Measurements from ENCODE around the gene VPS37B.
"Not testable (repeated sequence)": the region's sequence is repeated elsewhere in the genome, so short reads cannot be mapped to it uniquely, and the experiment has no call there.

The VPS37B gene

DNA sequence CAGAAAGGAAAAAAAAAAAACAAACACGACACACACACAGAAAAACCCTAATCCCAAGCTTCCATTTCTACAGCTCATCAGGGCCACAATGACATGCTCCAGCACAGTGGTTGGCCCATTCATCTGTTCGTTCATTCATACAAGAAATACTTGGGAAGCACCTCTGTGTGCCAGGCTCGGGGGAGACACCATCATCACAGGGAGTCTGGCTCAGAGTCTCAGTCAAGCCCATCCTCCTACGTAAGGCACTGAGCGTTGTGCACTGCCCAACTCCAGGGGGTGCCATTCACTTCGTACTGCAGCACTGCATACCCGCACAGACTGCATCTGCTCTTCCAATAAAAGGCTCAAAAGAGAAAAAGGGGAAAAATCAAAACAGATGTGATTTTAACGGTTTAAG lies 15.3 kb downstream of the VPS37B start:
- no peak for DNase-seq

DNA sequence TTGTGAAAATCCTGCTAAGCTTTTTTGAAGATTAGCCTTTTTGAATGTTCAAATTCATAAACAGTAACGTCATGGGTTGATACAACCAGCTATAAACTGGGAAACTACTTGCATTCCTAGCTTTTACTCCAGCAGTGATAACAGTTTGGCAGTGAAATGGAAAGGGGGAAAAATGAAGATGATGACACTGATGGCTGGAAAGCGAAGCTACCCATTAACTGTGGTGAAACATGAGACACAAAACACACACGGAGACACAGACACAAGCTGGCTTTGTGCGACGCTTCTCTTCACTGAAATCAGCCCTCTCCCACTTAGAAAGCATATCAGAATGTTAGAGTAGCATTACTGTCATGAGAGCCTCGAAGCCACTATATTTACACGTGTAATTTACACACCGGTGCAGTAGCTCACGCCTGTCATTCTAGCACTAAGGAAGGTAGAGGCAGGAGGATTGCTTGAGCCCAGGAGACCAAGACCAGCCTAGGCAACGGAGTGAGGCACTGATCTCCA lies 15.7 kb downstream of the VPS37B start:
- DNase-seq: no peak

DNA sequence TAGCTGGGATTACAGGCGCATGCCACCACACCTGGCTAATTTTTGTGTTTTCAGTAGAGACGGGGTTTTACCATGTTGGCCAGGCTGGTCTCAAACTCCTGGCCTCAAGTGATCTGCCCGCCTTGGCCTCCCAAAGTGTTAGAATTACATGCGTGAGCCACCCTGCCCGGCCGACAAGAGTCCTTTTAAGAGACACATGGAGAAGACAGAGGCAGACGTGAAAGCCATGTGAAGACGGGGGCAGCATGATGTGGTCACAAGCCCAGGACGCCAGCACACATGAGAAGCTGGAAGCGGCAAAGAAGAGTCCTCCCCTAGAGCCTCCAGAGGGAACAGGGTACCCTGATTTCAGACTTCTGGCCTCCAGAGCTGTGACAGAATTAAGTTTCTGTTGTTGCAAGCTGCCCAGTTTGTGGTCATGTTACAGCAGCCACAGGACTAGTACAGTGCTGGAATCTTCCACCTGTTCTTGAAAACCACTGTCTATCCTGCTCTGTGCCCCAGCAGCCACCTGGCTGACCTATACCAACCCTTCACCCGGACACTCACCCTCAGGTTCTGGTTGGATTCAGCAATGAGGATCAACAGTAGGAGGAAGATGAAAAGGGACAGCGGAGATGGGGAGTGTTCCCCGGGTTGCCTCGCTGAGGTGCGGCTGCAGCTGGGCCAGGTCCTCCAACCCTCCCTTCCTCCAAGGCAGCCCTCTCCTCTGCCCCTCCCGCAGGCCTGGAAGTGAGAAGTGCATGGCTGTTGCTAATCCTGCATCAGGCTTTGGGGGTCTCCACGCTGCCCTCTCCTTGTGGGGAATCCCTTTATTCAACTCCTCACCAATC lies 16.9 kb downstream of the VPS37B start:
- DNase-seq: no peak

DNA sequence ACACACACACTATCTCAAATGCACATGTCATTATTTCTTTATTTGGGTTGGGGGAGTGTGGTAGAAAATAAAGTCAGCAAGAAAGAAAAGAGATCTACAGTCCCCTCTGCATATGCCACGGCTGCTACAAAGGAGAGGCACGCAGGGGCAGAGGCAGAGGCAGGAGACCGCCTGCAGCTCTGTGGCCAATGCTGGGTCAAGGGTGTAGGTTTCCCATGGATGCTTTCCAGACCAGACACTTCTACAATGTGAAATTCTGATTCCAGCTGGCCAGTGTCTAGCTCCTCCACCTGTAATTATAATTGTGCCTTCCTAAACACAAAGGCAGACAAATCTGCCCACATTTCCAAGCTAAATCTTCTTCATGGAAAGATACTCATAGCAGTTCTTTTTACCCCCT lies 19.2 kb downstream of the VPS37B start:
- DNase-seq: no peak

DNA sequence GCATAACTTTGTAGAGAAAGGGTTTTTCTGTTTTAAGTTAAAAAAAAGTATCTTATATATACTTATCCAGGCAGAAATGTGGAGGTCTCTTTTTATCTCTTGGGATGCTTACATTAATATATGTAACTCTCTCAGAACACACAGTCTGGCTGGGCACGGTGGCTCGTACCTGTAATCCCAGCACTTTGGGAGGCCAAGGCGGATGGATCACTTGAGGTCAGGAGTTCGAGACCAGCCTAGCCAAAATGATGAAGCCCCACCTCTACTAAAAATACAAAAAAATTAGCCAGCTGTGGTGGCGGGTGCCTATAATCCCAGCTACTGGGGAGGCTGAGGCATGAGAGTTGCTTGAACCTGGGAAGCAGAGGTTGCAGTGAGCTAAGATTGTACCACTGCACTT lies 19.6 kb downstream of the VPS37B start:
- DNase-seq: not testable (repeated sequence)

DNA sequence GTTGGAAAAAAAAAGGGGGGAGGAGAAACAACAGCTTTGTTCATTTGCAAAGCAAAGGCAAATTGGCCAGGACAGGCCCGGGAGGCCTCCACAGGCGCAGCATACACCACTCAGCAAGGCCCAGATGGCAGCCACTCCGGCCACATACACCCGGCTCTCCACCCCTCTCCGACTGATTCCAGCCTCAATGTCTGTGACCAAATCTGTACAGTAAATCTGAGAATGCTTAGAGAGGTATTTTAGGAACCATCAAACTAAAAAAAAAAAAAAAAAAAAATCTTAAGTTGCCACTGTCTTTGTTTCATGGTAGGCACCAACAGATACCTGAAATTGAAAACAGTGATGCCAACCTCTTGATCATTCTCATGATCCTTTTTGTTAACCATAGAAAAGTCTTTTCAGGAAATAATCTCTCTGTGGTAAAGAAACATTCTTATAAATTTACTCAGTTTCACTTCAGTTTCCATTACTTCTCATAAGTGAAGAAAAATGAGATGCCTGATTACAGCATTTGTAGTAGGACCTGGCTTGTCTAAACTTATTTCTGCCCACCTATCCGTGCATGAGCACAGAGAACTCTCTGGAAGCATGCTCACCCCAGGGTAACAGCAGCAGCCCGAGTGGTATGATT lies 20.2 kb downstream of the VPS37B start:
- DNase-seq: no peak

DNA sequence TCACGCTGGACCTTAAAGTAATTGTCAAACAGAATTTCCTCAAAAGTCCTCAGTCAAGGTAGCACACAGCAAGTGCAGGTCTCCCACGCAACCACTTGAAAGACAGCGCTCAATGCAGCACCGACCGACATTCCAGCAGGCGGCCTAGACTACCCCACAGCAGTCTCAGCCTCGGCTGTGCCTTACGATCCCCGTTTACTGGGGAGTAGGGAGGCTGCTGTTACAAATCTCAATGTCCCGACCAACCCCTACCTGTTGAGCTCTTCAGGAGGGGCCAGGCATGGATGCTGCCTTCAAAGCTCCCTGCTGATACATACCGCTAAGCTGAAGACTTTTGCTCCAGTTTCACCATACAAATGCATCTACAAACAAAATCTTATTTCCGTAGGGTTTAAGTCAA lies 21.8 kb downstream of the VPS37B start:
- DNase-seq: no peak

DNA sequence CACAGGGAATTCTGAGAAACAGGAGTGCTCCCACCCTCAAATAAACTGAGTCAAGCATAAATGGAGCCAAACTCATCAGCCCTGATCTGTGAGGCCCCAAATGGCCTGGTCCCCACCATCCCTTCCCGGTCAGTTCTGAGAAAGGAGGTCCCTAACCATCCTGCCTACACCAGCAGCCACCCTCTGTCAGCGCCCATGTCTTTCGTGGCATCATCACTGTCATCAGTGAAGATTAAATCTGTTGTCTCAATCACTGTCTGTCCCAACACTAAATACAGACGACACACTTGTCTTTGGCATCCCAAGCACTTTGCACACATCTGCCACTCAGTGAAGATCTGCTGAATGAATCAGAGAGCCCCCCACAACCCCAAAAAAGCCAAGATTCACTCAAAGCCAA lies 22.4 kb downstream of the VPS37B start:
- DNase-seq: no peak

DNA sequence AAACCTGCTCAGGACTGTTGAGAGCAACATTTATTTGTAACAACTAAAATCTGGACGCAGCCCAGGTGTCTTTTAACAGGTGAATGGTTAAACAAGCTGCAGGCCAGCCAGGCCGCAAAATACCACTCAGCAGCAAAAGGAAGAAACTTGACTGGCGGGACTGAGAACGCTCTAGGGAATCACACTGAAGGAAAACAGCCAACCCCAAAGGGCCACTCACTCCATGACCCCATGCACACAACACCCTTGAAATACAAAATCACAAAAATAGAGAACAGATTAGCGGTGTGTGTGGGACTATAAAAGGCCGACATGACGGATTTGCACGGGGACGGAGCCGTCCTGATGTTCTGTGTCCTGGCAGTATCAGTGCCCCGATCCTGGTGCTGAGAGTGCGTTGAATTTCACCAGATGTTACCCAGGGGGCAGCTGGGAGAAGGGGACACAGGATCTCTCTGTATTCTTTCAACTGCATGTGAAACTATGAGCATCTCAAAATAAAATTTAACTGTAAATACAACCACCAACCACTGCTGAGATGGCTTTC lies 23.0 kb downstream of the VPS37B start:
- DNase-seq: no peak

DNA sequence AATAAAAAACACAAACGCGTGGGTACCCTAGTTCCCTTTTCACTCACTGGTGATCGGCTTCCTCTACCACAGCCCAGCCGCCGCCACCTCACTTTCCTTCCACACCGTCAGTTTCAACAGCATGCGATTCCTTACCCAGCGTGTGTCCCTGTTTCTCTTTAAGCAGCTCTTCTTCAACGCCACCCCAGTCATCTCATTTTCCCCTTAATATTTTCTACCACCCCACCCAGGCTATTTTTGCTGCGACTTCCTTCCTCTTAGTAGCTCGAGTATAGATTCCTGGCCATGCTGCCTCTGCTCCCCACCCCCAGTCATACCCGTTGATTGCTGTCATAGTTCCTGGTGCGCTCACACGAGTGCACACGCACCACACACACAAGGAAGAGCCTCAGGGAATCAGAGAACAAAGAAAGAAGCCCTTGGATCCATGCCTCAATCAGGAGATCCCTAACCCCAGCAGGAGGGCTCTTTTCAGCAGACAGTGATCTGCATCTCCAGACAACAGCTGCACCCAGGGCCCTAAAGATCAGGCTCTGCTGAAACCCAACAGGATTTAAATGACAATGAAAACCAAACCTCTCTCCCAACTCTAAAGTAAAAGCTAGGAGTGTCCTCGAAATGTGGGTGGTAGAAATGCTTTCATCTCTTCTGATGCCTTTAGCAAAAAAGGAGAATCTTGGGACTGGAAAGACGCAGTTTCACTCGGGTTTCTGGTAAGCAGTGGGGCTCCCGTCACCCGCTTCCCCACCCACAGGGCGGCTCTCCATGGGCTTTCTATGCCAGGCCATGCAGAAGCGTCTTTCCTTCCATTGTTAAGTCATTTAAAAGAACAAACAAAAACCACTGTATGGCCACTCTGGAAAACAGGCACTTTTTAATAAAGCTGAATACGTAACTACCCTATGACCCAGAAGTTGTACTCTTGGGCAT lies 23.8 kb downstream of the VPS37B start:
- peak; percentile 80 for DNase-seq

DNA sequence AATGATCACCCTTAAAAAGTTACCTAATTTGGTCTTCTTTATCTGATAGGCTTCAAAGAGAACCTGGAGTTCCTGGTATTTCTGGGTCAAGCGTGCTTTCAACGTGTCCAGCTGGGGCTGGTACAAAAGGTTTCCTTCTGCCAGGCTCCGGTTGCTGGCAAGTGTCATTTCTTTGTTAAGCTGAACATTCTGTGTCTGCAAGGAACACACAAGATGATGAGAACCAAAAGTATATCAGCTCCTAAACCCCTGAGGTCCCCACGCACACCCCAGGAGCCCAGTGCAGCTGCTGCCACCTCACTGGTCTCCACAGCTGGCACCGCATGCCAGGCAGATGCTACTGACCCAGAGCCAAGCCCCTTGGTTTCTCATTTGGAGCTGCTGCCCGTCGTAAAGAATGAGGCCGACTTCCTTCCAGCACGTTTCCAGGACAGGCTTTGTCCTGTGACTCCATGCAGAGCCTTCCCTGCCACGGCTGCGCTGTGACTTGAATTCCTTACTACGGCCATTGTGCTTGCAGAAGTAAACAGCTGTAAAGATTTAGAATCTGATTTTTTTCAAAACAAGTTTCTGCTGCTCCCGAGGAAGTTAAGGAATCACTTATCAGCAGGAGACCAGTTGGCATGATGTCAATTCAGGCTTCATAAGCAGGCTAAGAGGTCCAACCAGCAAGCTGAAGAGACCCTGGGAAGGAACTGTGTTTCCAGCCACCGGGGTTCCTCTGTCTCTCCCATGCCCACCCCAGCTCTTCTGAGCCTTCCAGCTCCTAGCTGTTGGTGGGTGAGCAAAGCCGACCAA lies 24.9 kb downstream of the VPS37B start:
- DNase-seq: no peak

DNA sequence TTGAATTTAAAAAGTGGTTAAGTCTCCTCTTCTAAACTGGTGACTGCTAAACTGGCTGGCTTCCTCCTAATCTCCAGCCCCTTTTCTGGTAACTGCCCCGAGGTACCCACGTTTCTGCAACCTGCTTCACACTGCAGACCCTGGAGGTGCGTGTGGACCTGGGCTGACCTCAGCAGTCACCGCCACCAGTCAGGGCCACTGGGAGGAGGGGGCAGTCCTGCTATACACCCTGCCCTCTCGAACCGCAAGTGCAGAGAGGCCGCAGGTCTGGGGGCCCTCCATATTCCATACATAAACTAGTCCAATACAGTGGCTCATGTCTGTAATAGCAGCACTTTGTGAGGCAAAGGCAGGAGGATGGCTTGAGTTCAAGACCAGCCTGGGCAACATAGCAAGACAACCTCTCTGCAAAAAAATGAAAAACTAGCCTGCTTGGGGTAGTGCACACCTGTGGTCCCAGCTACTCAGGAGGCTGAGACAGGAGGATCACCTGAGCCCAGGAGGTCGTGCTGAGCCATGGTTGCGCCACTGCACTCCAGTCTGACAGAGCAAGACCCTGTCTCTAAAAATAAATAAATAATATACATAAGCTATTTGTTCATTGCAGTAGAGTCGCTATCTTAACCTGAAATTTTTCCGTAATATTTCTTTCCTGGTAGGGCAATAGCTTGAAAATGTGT lies 25.6 kb downstream of the VPS37B start:
- no peak for DNase-seq

DNA sequence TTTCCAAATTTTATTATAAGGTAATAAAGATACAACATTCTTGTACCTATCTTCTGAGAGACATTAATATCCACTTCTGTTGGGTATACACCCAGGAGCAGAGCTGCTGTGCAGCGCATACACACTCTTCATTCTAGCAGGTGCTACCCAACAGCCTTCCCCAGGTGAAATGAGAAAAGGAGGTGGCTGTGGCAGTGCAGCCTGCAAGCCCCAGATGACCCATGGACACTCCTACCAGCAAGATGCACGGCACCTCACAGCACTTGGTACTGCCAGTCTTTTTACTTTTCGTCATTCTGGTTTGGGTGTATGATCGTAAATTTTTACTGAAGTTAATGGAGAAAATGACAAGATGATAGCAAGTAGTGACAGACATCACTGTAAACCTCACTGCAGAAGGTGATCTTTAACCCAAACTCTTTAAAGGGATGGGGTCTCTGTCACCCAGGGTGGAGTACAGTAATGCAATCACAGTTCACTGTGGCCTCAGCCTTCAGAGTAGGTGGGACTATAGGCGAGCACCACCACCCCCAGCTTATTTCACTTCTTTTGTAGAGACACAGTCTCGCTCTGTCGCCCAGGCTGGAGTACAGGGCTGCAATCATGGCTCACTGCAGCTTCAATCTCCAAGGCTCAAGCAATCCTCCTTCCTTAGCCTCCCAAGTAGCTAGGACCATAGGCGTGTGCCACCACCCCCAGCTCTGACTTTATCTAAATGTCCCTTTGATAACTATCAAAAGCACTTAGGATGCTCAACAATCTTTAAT lies 26.5 kb downstream of the VPS37B start:
- no peak for DNase-seq

DNA sequence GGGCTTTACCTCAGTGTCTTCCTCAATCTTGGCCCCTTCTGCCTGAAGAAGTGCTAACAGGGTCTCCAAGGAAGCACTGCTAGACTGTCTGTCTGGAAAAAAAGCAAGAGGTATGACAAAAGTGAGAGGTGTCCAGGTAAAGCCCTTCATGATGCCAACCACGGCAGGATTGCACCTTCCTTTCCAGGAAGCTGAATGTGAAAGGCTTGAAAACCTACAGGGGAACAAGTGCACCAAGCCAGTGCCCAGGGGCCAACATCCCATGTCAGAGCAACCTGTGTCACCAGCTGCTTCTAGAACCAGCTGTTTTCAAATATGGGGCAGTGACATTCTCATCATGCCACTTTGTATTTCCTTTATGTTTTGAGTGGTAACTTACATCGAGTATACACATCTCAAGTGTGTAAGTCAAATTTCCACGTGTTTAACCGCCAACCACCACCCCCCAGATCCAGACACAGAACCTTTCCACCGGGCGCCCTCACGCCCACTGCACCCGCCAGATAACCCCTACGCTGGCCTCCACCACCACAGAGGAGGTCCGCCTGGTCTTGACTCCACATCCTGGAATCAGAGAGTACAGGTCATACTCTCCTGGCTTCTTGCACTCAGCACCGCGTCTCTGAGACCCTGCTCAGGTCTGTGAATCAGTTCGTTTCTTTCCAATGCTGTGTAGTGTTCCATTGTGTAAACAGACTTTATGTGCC lies 27.3 kb downstream of the VPS37B start:
- no peak for DNase-seq

DNA sequence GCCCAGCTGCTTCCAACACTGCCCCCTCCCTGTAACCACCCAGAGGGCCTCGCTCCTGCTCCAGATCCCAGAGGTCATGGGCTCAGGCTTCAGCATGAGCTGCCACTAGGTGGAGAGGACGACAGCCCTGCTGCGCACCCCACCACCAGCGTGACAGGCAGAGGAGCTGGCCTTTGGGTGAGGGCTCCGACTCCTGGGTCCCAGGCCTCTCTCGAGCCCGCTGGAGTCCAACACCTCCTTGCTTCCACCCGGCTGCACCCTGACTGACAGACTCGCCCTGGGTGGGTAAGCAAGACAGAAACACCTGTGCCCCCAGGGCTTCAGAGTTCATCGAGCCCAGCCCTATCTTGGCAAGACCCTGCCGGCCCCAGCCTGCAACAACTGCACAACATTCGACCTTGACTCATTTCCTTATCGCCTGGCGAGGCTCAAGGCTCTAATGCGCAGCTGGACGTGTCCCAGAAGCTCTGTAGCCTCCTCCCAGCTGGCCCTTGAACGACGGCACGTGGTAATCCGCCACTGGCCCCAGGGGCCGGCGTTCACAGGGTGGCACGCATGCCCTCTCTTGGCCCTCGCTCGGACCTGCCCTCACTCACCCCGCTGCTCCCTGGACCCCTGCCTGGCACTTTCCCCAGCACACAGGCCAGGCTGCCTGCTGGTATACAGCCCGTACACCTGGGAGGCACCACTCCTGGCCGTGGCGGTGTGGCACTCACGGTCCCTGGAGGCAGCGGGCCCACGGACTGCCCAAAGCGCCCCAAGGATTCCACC lies 28.0 kb downstream of the VPS37B start:
- DNase-seq: no peak

DNA sequence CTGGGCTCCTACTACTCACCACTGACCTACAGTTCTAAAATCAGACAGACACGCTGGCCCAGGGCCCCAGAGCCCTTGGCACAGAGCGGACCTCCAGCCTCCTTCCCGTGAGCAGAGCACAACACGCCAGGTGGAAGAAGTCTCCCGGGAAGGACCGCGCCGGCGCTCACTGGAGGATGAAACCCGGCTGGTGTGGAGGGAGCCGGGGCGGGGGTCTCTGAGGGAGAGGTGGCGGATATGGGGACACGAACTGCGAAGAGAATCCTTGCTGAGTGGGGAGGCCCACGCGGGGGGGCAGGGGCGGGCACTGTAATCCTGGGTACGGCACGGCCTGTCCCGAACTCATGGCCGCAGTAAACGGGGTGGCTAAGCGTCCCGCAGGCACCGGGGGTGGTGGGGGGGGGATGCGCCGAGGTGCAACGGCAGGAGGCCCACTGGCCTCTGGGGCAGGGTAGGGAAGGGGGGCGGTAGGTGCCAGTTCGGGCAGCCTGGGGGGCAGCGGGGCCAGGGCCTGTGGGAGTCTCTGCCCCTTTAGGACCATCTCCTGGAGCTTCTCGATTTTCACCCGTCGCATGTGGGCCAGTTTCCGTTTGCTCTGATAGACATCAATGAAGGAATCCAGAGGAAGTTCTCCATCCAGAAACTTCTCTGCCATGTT lies 28.8 kb downstream of the VPS37B start:
- DNase-seq: no peak

DNA sequence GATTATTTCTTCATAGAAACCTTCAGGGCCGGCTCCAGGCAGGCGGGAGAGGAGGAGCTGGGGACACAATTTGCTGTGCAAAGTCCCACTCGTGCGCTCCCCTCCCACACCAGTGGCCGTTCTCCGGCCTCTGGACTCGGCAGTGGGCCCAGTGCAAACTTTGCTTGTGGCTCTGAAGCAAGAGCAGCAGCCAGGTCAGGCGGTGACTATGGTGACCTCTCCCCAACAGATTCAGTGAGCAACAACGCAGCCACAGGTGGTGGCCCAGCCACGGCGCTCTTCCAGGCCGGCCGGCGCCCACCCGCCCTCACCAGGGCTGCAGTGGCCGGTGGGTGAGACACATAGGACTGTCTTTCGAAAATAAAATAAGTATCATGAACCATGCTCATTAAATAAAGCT lies 29.5 kb downstream of the VPS37B start:
- no peak for DNase-seq
